Thoracic aorta (tissue), 2 donors: Measurements from ENCODE around the gene MACROH2A1. TPM values are rescaled to one million over a fixed set of nuclear protein-coding genes. Genes with fewer than 3 reads are reported as not detected.

Experiments used
- ATAC-seq: fragments of 150-250 bp; one replicate; pipeline ENCODE4 v1.8.0; 2017; ENCODE audit warnings: low read depth; ENCODE audit not compliant: insufficient number of reproducible peaks, low FRiP score
- DNase-seq: peaks from one replicate; pipeline ENCODE4 v3.0.0-alpha.2; 2020; ENCODE audit warnings: low spot score
- H3K27ac ChIP-seq, 2 donors: fragments of 200-600 bp; sonication (generic); 1 replicate in 1 of 2; 2 replicates in 1 of 2; pipeline ENCODE4 v1.5.1; 2016; ENCODE audit warnings: mild to moderate bottlenecking in 2 of 2, moderate library complexity in 2 of 2
- H3K27me3 ChIP-seq: fragments of 200-600 bp; sonication (generic); replicated peaks from 2 replicates; pipeline ENCODE4 v1.6.0; 2016; ENCODE audit warnings: mild to moderate bottlenecking; ENCODE audit not compliant: insufficient read depth
- H3K36me3 ChIP-seq: fragments of 200-600 bp; sonication (generic); one replicate; pipeline ENCODE4 v1.5.1; 2016
- H3K4me1 ChIP-seq, 2 donors: fragments of 200-600 bp; sonication (generic); 1 replicate in 1 of 2; 2 replicates in 1 of 2; pipeline versions ENCODE4 v1.5.1 to v1.6.0; 2016; ENCODE audit warnings: low read depth in 2 of 2, mild to moderate bottlenecking in 1 of 2; ENCODE audit not compliant: control insufficient read depth in 1 of 2
- H3K4me3 ChIP-seq: fragments of 200-600 bp; sonication (generic); 2 replicates; pipeline ENCODE4 v1.5.1; 2016; ENCODE audit warnings: mild to moderate bottlenecking
- H3K9me3 ChIP-seq: fragments of 200-600 bp; sonication (generic); 2 replicates; pipeline ENCODE4 v1.5.1; 2016
- CTCF ChIP-seq: fragments of 200-600 bp; sonication (generic); IDR thresholded peaks from one replicate; pipeline ENCODE4 v1.5.1; 2019; ENCODE audit warnings: antibody characterized with exemption
- total RNA-seq, 2 donors: library from RNA; depleted of rRNA; stranded (reverse); fragments of >200 nt; gene quantifications; one replicate each; pipeline versions ENCODE4 v1.1.0 to v1.2.3, GENCODE V29; 2016

MACROH2A1 gene
- total RNA-seq, 2 donors from 2014 or later = 153 to 192 TPM

- H3K4me3 ChIP-seq = no peak overlapping the region
- DNase-seq (no peak), ATAC-seq (no peak)
- no peaks in the 10 kb centered on the region for H3K36me3 ChIP-seq
- no peak overlapping the region for H3K27ac ChIP-seq
- no peaks in the 10 kb centered on the region for H3K4me1 ChIP-seq
- H3K27me3 ChIP-seq = no peaks in the 10 kb centered on the region
- H3K9me3 ChIP-seq = no peaks in the 10 kb centered on the region
- TF ChIP-seq CTCF = no peak
Measured at GRCh38 chr5:135319928-135320606, 79.0 kb downstream of the MACROH2A1 start.

GRCh38 chr5:135319458-135319857, 79.6 kb downstream of the MACROH2A1 start:
- Histone ChIP-seq H3K4me1 (no peaks in the 10 kb centered on the region), H3K36me3 (no peaks in the 10 kb centered on the region), H3K4me3 (no peak overlapping the region), H3K9me3 (no peaks in the 10 kb centered on the region), H3K27me3 (no peaks in the 10 kb centered on the region), H3K27ac (no peak overlapping the region)
- ATAC-seq (no peak), DNase-seq (no peak)
- no peak for TF ChIP-seq CTCF

GRCh38 chr5:135318924-135319323, 80.1 kb downstream of the MACROH2A1 start:
- H3K27ac ChIP-seq = no peak overlapping the region
- H3K9me3 ChIP-seq = no peaks in the 10 kb centered on the region
- H3K36me3 ChIP-seq = no peaks in the 10 kb centered on the region
- H3K4me3 ChIP-seq = no peak overlapping the region
- ATAC-seq (no peak), DNase-seq (no peak)
- no peak for TF ChIP-seq CTCF
- H3K27me3 ChIP-seq = no peaks in the 10 kb centered on the region
- no peaks in the 10 kb centered on the region for H3K4me1 ChIP-seq

- Histone ChIP-seq H3K4me3 (no peak overlapping the region), H3K36me3 (no peaks in the 10 kb centered on the region), H3K27ac (no peak overlapping the region), H3K9me3 (no peaks in the 10 kb centered on the region), H3K27me3 (no peaks in the 10 kb centered on the region), H3K4me1 (no peaks in the 10 kb centered on the region)
- TF ChIP-seq CTCF = no peak
- ATAC-seq (no peak), DNase-seq (no peak)
Measured at GRCh38 chr5:135318037-135318436, 81.0 kb downstream of the MACROH2A1 start.

GRCh38 chr5:135317286-135317685, 81.7 kb downstream of the MACROH2A1 start:
- TF ChIP-seq CTCF = no peak
- Histone ChIP-seq H3K36me3 (no peaks in the 10 kb centered on the region), H3K9me3 (no peaks in the 10 kb centered on the region), H3K27me3 (no peaks in the 10 kb centered on the region), H3K4me3 (no peak overlapping the region), H3K4me1 (no peaks in the 10 kb centered on the region), H3K27ac (no peak overlapping the region)
- DNase-seq = no peak
- ATAC-seq = no peak
